IMR-90 (cell line): Measurements from ENCODE around the gene CASP7.

ENCODE experiments used
- BHLHE40 ChIP-seq: fragments of 150-350 bp; IDR thresholded peaks from 2 replicates; pipeline ENCODE4 v1.6.1; 2016; ENCODE audit warnings: mild to moderate bottlenecking, low read depth, low read length
- CEBPB ChIP-seq: IDR thresholded peaks from 2 replicates; pipeline ENCODE4 v1.6.1; 2012; ENCODE audit warnings: low read depth, low read length, improper control_type of control experiment
- CHD1 ChIP-seq: IDR thresholded peaks from 2 replicates; pipeline ENCODE4 v1.6.1; 2012; ENCODE audit warnings: low read depth, low read length, improper control_type of control experiment
- CTCF ChIP-seq: conservative IDR thresholded peaks from 2 replicates; pipeline ENCODE4 v1.5.1; 2012; ENCODE audit warnings: mild to moderate bottlenecking, low read depth, low read length, improper control_type of control experiment
- ELK1 ChIP-seq: fragments of 150-350 bp; IDR thresholded peaks from 2 replicates; pipeline ENCODE4 v1.6.1; 2016; ENCODE audit warnings: low read depth, mild to moderate bottlenecking, low read length, moderate library complexity, borderline replicate concordance
- FOS ChIP-seq: fragments of 150-350 bp; IDR thresholded peaks from 2 replicates; pipeline ENCODE4 v1.6.1; 2016; ENCODE audit warnings: low read depth, low read length
- MAZ ChIP-seq: IDR thresholded peaks from 2 replicates; pipeline ENCODE4 v1.6.1; 2012; ENCODE audit warnings: low read depth, mild to moderate bottlenecking, low read length, improper control_type of control experiment, moderate library complexity, borderline replicate concordance
- MXI1 ChIP-seq: IDR thresholded peaks from 2 replicates; pipeline ENCODE4 v1.6.1; 2012; ENCODE audit warnings: low read depth, mild to moderate bottlenecking, low read length, moderate library complexity, borderline replicate concordance
- NFE2L2 ChIP-seq: fragments of 150-350 bp; IDR thresholded peaks from 2 replicates; pipeline ENCODE4 v1.6.1; 2016; ENCODE audit warnings: low read depth, mild to moderate bottlenecking, low read length
- POLR2A ChIP-seq: IDR thresholded peaks from 2 replicates; pipeline ENCODE4 v1.6.1; 2012; ENCODE audit warnings: mild to moderate bottlenecking, low read depth, low read length
- RAD21 ChIP-seq: IDR thresholded peaks from 2 replicates; pipeline ENCODE4 v1.6.1; 2012; ENCODE audit warnings: low read length, improper control_type of control experiment
- RCOR1 ChIP-seq: IDR thresholded peaks from 2 replicates; pipeline ENCODE4 v1.6.1; 2012; ENCODE audit warnings: mild to moderate bottlenecking, low read length, improper control_type of control experiment; ENCODE audit not compliant: insufficient replicate concordance
- RFX5 ChIP-seq: IDR thresholded peaks from 2 replicates; pipeline ENCODE4 v1.8.0; 2012; ENCODE audit warnings: low read depth, mild to moderate bottlenecking, low read length, moderate library complexity
- SMC3 ChIP-seq: fragments of 150-350 bp; IDR thresholded peaks from 2 replicates; pipeline ENCODE4 v1.6.1; 2016; ENCODE audit warnings: low read depth, mild to moderate bottlenecking, antibody characterized with exemption, low read length, moderate library complexity

- no peak for TF ChIP-seq RCOR1
- no peak for TF ChIP-seq CTCF
- TF ChIP-seq RFX5, result no peak
- no peak for TF ChIP-seq POLR2A
- peak; percentile 50 for TF ChIP-seq CEBPB
- TF ChIP-seq RAD21, result no peak
- no peak for TF ChIP-seq NFE2L2
- TF ChIP-seq SMC3, result no peak
- no peak for TF ChIP-seq MXI1
- no peak for TF ChIP-seq FOS
- TF ChIP-seq MAZ, result no peak
- no peak for TF ChIP-seq CHD1
- TF ChIP-seq ELK1, result no peak
- TF ChIP-seq BHLHE40, result no peak
Measured at GRCh38 chr10:113666682-113667252, 12.9 kb upstream of the CASP7 start.
